ENCODE data around the gene PAIP2. TPM values are rescaled to one million over a fixed set of nuclear protein-coding genes. Genes with fewer than 3 reads are reported as not detected.

PAIP2 gene
- total RNA-seq, 4 donors from 2014 or later: 84.3 to 124 (median 87.2) TPM

- no peak for TF ChIP-seq CTCF (IDR thresholded peaks at IDR 0.05; ENCODE audit: low read depth)
Observed at GRCh38 chr5:139406963-139407362, 65.3 kb downstream of the PAIP2 start.

GRCh38 chr5:139407517-139407916, 65.9 kb downstream of the PAIP2 start:
- TF ChIP-seq CTCF (IDR thresholded peaks at IDR 0.05; ENCODE audit: low read depth): no peak

GRCh38 chr5:139408191-139408590, 66.5 kb downstream of the PAIP2 start:
- TF ChIP-seq CTCF (IDR thresholded peaks at IDR 0.05; ENCODE audit: low read depth): no peak

GRCh38 chr5:139410121-139410992, 68.7 kb downstream of the PAIP2 start:
- TF ChIP-seq CTCF (IDR thresholded peaks at IDR 0.05; ENCODE audit: low read depth): no peak

GRCh38 chr5:139410993-139411828, 69.6 kb downstream of the PAIP2 start:
- no peak for TF ChIP-seq CTCF (IDR thresholded peaks at IDR 0.05; ENCODE audit: low read depth)

GRCh38 chr5:139413153-139413552, 71.5 kb downstream of the PAIP2 start:
- TF ChIP-seq CTCF (IDR thresholded peaks at IDR 0.05; ENCODE audit: low read depth): no peak

GRCh38 chr5:139413963-139414362, 72.3 kb downstream of the PAIP2 start:
- no peak for TF ChIP-seq CTCF (IDR thresholded peaks at IDR 0.05; ENCODE audit: low read depth)

All from subcutaneous adipose tissue (tissue), 4 donors.